Stimulated activated CD8-positive, alpha-beta memory T cell treated with anti-CD3 and anti-CD28 coated beads, Interleukin-12 subunit alpha, Interleukin-12 subunit beta, amount 100 ng/mL, for 1 hour (primary cell): Measurements from ENCODE around the gene GTSE1.

ENCODE experiments used
- DNase-seq: peaks from one replicate; pipeline ENCODE4 v3.0.0-alpha.2; 2020; ENCODE audit warnings: low read depth

The GTSE1 gene

DNA sequence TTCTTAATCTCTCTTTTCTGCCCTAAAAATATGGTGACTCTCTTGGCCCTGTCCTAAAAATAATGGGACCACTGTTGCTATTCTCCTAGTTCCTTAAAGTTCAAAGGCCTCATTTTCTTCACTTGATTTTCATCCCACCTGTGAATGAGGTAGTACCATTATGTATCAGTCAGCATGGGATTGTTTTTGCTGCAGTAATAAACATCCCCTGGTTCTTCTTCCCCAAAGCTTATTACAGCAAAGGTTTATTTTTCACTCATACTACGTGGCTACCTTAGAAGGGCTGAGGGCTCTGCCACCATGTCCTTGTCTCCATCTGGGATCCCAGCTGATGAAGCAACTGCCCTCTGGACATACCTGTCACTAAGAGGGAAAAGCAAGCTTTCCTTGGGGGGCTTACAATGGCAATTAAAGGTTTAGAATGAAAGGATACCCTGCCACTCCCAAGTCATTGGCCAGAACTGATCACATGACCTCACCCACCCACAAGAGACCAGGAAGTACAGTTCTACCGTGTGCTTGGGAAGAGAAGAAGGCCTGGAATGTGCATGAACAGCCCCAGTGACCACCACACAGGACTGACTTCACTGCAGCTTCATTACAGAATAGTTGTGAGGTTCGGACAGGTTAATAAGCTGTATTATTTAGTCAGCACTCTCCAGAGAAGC lies 21.1 kb upstream of the GTSE1 start:
- no peak for DNase-seq

DNA sequence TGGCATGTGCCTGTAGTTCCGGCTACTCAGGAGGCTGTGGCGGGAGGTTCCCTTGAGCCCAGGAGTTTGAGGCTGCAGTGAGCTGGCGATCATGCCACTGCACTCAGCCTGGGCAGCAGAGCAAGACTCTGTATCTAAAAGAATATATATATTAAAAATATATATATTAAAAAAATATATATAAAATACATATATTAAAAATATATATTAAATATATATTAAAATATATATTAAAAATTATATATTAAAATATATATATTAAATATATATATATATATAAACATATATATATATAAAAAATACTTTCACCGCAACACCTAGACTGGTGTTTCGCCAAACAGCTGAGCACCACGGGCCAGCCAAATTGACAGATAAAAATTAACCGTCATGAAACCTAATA lies 20.1 kb upstream of the GTSE1 start:
- no peak for DNase-seq

DNA sequence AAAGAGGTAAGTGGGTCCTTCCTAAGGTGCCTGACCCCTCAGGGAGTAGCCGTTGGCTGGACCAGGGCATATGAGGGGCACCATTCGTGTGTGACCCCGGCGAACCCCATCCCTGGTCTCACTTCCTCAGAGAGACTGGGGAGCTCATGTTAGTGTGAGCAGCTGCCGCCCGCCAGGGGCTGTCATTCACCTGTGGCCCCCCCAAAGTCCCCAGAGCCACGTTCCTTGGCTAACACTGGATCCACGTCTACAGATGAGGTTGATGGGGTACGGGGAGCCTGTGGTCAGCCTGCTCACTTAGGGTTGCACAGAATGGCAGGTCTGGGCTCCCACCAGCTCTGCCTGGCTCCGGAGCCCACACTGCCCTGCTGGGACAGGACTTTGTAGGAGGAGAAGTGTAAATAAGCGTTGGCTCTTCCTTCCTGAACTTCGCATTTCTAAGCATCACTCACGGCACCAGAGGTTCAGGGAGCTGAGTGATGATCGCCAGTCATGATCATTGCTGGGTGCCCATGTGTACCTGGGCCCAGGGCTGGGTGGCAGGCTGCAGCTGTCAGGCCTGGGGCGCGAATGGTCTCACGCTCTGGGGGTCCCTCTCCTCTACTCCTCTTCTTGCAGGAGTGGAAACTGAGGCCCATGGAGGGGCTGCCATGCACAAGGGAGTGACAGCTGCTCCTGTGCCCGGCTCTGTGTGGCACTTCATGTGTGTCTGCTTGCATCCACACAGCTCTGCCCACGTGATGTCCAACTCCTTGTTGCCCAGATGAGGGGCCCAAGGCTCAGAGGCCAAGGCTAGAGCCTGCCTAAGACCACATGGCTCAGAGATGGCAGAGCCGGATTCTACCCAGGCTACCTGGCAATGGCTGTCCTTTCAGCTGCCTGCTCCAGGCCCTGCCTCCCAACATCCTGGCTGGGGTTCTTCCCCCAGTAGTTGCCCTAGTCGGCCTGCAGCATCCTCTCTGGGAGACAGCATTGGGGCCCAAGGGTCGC lies 17.7 kb upstream of the GTSE1 start:
- DNase-seq = no peak

DNA sequence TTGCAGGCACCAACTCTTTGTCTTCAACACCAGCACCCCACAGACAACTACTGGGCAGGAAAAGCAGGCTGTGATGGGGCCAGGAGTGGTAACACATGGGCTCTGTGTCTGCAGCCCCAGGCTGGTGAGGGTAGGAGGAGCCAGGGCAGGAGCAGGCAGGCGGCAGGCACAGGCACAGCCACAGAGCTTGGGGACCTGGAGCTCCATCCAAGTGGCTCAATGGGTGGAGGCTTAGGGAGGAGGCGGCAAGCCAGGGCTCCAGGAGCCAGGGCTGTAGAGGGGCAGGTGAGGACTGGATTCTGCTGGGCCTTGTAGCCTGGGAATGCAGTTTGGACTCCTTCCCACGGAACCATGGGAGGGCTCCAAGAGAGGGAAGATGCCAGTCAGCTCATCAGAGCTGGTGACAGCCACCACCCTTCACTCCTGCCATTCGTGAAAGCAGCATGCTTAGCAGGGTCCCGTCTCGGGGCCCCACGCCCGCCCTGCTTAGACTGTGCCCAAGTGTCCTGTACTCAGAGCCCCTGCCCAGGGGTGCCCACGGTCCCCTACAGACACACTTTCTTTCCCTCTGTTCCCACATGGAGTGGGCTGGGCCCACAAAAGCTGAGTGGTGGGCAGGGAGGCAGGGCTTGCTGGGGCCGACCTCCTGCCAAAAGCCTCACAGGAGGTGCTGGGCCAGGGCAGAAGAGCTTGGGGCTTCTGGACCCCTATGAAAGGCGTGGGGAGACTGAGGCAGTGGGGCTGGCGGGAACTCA lies 16.4 kb upstream of the GTSE1 start:
- DNase-seq = no peak

DNA sequence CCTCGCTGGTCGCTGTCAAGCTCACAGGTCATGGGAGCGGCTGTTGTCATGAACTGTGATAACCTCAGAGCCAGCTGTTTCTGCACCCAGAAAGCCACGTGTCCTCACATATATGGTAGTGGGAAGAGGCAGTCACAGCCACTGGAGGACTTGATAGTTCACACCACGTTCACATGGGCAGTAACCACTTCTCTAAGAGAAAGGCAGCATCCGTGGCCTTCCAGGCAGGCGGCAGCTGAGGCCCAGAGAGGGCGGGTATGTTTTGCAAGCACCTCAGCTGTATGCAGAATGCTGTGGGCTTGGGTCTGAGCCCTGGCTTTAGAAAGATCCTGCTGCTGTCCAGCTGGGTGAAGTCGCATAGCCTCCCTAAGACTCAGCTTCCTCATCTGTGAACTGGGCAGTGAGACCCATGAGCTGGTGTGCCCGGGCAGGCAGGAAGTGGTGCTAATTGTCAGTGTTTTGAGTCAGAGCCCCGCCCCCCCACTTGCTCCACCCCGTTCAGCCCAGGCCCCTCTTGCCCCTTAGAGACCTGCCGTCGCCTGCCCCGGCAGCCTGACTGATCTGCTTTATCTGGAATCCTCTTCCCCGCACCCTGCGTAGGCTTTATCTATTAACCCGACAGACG lies 15.6 kb upstream of the GTSE1 start:
- DNase-seq = peak; percentile 21

DNA sequence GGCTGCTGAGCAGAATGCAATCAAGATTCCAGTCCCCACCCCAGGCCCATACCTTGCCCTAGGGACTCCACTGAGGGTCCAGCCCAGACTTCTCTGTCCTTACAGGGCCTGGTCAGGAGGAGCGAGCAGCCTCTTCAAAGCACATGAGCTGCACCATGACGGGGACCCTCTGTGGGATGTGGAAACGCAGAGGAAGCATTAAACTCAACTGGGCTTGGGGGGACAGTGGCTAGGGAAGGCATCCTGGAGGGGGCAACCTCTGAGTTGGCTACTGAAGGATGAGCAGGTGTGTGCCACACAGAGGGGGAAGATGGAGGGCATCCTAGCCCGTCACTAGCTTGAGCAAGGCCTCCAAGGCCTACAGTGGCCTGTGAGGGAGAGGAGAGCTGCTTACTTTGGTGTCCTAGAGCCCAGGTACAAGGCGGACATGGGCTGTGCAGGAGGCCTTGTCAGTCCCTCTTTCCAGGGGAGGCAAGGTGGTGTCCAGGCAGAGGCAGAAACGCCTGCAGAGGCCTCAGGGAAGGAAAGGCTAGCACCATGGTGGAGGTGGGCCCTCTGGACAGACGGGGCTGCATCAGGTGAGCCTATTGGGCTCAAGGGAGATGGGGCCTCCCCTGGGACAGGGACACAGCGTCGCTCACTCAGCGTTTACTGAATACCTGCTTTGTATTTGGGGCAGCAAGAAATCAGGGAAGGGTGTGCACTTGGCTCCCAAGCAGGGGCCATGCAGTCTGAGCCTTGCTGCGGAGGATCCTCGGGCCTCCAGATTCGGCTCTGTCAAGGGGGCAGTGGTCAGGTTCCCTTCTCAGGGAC lies 14.6 kb upstream of the GTSE1 start:
- DNase-seq = no peak

DNA sequence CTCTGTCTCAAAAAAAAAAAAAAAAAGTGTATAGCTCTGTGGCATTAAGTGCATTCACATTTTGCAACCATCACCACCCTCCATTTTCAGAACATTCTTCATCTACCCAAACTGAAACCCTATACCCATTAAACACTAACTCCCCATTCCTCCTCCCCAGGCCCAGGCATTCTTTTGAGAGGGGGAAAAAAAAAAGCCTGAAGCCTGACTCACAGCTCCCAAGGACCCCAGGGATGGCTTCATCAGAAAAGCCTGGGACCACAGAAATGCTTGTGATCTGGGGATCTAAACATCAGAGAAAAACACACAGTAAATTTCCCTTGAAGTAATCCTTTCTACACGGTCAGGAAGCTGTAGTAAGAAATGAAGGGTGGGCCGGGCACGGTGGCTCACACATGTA lies 10.7 kb upstream of the GTSE1 start:
- DNase-seq = no peak

DNA sequence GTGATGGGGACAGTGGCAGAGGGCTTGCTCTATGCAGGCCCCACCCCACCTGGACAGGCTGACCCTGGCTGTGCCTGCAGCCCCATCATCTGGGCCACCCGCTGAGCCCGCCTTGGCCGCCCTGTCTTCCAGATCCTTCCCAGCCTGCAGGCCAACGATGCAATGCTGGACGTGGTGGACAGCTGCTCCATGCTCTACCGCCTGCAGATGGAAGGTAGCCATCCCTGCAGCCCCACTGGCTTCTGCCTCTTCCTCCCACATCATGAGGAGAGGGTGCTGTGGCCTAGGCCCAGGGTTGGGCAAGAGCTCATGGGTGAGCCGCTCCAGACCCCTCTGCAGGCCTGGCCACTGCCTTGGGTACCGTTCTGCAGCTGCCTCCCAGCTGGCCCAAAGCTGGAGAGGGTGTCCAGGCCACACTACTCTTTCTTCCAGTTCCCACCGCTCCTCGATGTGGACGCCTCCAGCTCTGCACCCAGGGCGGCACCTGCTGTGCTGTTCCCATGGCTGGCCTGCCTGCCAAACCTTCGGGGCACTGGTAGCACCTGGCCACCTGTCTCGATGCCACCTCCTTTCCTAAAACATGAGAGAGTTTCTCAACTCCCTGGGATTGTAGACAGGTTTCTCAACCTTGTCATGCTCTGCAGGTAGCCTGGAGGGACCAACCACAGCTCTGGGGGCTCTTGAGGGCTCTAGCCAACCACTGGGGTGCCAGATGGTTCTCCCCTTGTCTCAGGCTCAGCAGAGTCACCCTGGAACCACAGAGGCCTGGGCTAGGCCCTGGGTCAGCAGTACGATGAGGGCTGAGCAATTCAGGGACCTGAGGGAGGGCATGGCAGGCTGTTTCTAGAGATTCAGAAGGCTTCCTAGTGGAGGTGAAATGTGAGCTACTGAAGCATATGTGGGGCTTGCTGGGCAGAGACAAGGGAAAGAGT lies 9.5 kb upstream of the GTSE1 start:
- DNase-seq = no peak

DNA sequence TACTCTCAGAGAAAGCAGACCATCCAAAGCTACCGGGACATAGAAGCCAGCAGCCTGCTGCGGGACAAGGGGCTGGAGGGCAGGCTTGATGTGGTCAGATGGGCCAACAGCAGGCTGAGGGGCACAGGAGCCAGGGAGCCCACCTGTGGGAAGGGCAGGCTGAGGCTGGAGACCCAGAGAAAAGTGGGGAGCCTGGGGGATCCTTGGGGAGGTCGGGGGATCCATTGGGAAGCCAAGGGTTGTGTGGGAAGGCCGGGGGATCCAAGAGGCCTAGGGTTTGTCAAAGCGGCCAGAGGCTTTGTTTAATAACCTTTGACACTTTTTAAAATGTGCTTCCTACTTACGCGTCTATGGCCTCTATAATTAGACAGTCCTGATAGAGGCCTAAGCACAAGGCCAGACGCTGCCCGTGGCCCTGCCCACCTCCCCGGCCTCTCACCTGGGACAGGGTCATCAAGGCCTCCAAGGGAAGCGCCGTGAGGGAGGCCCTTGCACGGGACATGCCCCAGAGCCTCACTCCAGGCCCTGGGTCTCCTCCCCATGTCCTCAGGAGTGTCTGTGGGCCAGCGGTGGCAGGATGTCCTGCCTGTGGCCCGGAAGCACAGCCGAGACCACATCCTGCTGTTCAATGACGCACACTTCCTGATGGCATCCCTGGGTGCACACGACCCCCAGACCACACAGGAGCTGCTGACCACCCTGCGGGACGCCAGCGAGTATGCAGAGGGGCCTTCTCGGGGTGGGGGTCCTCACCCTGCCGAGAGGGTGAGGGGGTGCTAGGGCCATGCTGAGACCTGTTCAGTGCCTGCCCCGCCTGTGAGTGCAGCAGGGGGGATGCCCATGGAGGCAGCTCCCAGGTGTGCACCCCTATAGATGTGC lies 8.6 kb upstream of the GTSE1 start:
- no peak for DNase-seq

DNA sequence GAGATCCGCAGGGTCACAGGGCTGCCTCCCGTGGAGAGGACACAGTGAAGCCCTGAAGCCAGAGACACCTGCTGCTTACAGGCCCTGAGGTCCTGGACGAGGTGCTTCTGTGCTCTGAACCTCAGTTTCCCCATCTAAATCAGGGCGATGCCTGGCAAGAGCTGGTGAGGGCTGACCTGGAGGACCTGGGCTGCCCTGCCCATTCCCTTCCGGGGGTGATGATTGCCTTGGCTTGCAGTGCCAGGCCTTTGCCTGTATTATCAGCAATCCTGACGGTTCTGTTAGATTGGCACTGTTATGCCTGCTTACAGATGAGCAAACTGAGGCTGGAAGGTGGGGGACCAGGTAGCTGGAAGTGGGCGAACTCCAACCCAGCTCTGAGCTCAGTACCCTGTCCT lies 7.8 kb upstream of the GTSE1 start:
- no peak for DNase-seq

DNA sequence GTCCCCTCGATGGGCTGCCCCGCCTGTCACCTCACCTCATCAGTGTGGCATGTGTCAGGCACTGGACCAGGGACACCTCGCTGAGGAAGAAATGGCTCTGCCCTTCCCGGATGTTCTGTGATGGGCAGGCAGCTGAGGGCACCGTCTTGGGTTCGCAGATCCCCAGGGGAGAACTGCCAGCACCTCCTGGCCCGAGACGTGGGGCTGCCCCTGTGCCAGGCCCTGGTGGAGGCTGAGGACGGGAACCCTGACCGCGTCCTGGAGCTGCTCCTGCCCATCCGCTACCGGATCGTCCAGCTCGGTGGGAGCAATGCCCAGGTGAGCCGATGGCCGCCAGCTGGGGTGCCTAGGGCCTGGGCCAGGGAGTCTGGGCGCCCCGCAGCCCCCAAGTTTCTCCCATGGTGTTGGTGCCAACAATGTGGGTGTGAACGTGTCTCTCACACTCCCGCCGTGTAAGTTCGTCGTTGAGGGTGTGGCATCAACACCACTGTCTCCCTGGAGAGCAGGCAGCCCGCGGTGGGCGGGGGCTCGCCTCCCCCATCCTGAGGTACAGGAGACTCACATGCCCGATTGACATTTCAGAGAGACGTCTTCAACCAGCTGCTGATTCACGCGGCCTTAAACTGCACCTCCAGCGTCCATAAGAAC lies 7.3 kb upstream of the GTSE1 start:
- DNase-seq = no peak

DNA sequence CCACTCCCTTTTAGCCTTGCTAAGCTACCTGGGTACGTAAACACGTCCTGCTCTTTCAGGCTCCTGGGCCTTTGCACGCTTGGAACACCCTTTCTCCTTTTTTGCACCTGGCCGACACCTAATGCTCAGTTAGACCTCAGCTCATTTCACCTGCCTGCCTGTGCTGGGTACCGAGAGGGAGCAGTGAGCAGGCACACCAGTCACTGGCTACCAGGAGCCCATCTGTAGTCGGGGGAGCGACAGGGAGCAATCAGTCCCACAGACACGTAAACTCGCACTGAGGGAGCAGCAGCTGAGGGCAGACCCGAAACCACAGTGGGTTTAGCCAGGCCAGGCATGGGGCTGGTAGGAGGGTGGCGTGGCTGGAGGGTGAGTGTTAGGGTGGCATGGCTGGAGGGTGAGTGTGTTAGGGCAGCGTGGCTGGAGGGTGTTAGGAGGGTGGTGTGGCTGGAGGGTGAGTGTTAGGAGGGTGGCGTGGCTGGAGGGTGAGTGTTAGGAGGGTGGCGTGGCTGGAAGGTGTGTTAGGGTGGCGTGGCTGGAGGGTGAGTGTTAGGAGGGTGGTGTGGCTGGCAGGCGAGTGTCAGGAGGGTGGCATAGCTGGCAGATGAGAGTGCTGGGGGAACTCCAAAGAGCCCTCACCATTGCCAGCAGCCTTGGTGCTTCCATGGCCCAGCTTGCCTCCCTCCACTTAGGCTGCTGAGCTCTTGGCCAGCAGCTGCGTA lies 6.4 kb upstream of the GTSE1 start:
- DNase-seq = no peak

DNA sequence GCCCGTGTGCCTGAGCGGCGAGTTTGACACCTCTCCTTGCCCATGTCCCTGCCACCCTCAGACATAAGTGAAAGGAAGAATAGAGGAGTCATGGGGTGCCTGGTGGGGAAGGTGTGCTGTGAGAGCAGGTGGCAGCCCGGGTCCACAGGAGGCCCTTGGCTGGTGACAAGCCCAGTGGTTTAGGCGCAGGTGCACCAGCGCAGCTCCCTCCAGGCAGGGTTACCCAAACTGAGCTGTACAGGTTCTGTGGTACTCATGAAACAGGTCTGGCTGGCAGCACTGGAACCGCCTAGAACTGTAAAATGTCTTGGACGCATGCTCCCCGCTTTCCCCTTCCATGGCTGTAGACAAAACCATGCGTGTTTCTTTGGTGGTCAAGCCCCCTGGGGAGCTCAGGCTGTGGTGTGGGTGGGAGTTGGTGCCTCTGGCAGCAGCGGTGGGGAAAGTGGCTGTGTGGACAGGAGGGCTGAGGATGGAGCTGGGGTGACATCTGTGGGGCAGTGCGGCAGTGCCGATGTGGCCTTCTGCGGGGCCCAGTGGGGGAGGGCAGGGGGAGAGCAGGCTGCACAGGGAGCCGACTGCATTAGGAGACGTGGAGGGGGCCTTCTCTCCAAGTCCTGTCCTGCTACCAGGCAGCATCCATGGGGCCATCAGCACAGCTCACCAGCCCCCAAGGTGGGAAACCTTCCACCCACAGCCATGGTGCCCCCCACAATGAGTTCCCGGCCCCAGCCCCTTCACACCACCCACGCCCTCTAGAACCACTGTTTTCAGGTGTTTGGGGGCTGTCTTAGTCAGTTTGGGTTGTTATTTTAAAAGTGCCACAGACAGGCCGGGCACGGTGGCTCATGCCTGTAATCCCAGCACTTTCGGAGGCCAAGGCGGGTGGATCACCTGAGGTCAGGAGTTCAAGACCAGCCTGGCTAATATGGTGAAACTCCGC lies 5.6 kb upstream of the GTSE1 start:
- DNase-seq = no peak

DNA sequence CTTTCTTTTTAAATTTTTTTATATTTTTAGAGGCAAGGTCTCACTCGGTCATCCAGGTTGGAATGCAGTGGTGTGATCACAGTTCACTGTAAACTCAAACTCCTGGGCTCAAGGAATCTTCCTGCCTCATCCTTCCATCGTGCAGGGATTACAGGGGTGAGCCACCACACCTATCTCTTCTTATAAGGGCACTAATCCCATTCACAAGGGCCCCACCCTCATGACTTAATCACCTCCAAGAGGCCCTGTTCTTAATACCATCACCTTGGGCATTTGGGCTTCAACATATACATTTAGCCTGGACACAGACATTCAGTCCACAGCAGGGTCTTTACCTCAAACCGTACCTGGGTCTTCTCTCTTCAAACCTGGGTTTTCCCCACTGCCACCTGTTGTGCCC lies 4.5 kb upstream of the GTSE1 start:
- no peak for DNase-seq

DNA sequence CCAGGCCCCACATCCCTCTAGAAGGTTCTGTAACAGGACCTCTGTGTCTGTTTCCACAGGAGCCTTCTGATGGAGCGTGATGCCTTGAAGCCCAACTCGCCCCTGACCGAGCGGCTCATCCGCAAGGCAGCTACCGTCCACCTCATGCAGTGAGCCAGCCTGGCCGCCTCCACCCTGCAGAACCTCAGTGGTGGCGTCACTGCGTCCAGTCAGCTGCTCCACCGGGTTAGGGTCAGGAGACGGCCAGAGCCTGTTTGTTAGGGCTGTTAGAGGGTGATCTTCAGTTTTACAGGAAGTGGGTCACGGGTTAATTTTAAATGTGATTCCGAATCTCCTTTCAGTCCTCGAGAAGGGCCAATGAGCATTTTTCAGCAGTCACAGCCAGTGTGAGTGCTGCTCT lies 3.9 kb upstream of the GTSE1 start:
- DNase-seq = no peak

DNA sequence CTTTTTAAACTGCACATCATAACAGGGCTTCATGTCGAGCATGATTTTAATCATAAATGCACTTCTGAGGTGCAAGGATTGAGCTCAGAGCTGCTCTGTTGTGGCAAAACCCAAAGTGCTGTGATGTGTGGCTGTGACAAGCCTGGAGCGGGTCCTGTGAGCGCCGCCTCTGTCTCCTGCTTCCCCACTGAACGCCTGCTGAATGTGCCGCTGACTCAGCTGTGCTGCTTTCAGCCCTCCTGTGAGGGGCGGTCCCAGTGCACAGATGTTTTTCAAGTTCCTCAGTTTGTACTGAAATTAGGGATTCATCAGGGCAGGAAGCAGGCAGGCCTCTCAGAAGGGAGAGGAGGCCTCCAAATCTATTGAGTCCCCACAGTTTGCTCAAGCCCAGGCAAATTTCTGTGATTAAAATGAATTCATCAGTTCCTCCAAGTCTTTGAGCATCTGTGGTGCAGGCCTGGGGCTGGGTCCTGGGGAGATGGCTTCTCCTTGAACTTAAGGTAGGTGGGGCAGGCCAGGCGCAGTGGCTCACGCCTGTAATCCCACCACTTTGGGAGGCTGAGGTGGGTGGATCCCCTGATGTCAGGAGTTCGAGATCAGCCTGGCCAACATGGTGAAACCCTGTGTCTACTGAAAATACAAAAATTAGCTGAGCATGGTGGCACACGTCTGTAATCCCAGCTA lies 3.0 kb upstream of the GTSE1 start:
- DNase-seq = no peak
